Iris pigment epithelial cell (primary cell): ENCODE data around the gene P3H3.
A peak's percentile ranks its signal among the peaks of the same experiment; 100 is the strongest.
"Not testable (repeated sequence)": the region's sequence is repeated elsewhere in the genome, so short reads cannot be mapped to it uniquely, and the experiment has no call there.

Experiments used
- DNase-seq: peaks from one replicate; pipeline ENCODE4 v3.0.0-alpha.2; 2011; ENCODE audit warnings: low read depth

P3H3 gene

DNA sequence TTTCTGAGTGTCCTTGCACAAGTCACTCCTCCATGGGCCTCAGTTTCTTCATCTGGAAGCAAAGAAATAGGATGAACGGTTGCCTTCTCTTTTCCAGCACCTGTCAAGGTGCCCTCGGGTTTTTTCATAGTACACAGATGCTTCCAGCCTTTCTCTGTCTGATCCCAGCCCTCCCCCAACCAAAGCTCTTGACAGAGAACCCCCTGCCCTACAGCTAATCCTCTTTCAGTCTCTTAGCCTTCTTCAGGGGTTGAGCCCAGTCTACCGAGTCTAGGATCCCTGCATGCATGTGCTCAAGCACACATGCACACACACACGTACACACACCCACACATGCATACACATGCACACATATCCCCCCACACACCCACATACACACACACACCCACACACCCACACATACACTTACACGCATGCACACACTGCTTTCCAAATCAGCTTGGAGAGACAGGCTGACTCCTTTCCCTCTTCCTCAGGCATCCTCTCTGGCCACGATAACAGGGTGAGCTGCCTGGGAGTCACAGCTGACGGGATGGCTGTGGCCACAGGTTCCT lies 18.2 kb downstream of the P3H3 start:
- no peak for DNase-seq

DNA sequence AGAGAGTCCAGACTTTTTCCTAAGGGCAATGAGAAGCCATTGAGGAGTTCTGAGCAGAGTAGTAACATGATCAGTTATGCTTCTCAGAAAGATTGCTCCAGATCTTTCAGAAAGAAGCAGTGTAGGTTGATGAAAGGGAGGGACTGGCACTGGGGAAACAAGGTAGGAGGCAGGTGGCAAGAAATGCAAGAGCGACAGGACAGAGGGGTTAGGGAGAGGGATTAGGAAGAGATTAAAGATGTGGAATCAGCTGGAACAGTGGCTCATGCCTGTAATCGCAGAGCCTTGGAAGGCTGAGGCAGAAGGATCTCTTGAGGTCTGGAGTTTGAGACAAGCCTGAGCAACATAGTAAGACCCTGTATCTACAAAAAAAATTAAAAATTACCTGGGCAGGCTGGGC lies 19.5 kb downstream of the P3H3 start:
- DNase-seq = no peak

DNA sequence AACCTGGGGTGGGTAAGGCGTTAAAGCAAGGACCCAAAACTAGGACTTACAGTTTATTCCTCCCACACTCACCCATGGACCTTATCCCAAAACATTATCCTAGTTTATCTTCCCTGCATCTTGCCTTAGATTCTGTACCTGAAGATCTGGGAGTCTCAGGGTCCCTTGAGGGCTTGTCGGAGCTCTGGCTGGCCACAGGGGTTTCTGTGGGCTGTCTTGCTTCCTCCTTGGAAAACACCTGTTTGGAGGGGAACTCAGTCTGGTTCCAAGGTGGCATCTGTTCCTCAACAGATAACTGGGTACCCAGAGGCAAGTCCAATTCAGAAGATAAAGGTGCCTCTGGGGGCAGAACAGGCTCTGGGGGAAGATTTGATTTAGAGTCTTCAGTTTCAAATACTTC lies 21.2 kb downstream of the P3H3 start:
- no peak for DNase-seq

DNA sequence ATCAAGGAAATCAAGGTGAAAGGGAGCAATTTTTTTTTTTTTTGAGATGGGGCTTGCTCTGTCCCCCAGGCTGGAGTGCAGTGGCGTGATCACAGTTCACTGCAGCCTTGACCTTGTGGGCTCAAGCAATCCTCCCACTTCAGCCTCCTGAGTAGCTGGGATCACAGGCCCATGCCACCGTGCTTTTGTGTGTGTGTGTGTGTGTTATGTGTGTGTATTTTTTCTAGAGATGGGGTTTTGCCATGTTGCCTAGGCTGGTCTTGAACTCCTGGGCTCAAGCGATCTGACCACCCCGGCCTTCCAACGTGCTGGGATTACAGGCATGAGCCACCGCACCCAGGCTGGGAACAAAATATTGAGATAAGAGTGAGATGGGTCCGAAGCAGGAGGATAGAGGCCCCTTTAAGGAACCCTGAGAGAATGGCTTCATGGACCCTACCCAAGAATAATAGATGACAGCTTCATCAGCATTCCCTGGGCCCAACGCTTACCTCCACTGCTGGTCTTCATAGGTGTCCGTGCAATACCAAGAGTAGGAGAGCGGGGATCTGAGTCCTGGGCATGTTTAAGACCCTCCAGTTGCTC lies 21.9 kb downstream of the P3H3 start:
- no peak for DNase-seq

DNA sequence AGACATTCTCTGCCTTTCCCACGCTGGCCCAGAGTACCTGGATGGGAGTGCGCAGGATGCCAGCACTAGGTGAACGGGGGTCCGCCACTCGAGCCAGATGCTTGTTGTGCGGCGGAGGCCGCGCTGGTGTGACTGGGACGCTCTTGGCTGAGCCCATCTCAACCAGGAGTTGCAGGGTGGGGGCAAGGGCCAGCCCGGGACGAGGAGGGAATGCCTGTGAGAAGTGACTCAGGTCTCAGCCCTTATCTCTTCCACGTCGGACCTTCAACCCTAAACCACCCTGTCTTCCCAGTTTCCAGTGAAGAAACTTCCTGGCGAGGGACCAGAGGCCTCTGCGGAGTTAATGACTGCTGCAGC lies 22.6 kb downstream of the P3H3 start:
- DNase-seq = peak; percentile 41

DNA sequence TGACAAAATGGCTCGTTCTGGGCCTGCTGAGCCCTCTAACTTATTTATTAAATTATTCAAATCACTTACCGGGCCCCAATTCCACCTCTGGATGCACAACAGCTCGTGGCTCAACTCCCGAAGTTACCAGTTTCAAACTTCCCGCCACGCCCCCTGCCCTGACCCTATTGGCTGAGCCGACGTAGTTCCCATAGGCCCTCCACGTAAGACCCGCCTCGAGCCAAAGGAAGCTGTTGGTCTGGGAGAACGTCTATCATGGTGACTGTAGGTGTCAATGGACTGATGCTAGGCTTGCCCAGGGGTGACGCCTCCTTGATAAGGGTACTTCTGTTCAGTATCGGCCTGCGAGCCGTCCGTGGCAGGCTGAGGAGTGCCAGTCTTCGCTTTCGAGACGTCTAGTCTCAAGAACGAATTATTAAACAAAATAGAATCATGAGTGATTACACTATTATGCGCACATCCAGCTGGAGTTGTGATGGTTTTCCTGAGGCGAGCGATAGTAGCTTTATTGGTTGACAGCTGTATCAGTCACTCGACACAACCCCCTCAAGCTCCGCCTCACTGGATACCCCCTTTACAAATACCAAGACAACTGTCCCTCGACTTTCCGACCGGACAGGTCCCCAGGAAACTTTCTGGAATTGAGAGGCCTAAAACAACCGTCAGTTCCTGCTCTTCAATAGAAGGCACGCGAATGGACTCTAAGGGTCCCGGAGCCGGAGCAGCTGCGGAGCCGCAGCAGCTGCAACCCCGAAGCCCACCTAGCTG lies 23.1 kb downstream of the P3H3 start, which contains the start of gene CDCA3:
Gene CDCA3 (minus strand): TSS at position 134 of the 768 bp plus-strand sequence. CDS start 334 bp downstream, outside the sequence.
- peak; percentile 99 for DNase-seq

DNA sequence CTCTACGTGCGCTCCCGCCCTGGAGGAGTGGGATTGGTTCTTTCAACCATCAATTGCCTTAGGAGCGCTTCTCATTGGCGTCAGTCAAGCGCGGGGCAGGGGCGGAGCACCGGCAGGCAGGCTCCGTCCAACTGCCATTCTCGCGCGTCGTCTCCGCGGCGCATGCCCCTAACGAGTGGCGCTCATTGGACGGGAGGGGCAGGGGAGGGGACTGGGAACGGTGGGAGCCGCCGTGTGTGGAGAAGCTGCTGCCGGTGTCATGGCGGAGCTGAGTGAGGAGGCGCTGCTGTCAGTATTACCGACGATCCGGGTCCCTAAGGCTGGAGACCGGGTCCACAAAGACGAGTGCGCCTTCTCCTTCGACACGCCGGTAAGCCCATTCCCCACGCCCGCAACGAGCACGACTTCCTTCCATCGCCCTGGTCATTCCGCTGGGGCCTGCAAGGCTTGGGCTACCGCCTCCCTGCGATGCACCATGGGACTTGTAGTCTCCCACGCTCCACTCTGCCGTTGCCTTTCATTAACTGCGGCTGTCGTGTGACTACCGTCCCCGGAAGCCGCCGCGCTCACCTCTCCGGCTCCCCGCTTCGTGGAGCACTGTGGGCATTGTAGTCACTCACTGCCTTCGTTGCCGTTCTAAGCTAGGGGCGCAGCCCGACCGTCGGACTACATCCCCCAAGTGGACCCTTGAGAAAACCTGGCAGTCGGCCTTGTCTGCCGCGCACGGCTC lies 23.9 kb downstream of the P3H3 start, which contains the start of gene USP5:
Gene USP5 (plus strand): TSS at position 230 of the 730 bp plus-strand sequence. CDS start 30 bp downstream, at position 260.
- peak; percentile 100 for DNase-seq

DNA sequence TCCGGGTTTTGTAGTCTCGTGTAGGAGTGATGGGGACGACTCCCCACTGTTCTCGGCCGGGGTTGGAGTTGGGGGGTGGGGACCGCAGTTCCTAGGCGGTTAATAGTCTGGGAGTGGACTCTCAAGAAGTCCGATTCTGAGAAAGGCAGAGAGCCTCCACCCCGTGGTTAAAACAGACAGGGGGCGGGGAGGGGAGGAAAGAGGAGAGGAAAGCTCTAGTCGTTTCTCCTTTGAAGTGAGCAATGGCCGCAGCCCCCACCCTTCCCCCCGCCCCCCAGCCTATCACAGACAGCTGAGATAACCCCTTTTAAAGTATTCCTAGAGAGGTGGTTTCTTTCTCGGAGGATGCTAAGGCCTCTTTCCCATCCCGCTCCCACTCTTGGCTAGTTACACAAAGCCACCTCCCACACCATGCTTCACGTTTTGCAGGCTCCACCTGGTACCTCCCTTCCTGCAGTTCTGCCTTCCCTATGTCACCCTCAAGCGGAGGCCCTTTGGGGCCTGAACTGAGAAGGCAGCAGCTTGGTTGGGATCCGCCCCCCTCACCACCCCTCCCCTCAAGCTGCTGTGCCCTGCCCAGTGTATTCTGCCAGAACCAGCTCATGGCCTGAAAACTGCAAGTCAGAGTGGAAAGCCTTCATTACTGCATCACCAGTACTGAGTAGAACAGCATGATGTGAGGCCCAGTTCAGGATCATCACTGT lies 24.6 kb downstream of the P3H3 start:
- peak; percentile 85 for DNase-seq

DNA sequence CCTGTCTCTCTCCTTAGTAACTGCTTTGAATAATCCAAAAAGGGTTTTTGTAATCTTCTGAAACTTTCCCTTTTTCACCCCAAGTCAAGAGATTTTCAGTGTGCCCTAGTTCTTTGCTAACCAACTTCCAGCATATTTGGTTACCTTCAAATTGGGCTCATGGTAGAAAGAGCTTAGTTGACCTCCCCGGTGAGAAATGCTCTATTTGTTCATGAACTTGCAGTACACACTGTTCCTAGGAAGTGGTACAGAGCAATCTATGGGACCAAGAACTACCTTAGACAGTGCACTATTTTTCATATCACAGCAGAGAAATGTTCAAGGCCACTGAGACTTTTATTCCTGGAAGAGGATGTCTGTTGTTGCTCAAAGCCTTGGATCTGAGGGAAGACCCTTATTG lies 25.4 kb downstream of the P3H3 start:
- DNase-seq = no peak

DNA sequence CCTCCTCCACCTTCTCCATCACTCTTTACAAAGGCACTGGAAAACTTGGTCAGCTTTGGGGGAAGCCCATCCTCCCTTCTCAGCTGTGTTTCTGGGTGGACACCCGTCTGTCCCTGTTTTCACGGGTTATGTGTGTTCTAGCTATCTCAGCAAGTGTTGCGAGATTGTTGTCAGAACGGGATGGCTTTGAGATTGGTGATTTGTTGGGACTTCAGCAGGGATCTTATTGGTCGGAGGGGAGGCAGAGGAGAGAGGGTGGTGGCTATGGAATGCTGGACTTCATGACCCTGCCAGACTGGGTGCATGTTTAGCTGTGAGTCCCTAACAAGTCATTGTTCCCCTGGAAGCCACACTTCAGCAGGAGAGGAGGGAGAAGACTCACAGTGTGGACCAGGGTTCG lies 25.8 kb downstream of the P3H3 start:
- no peak for DNase-seq

DNA sequence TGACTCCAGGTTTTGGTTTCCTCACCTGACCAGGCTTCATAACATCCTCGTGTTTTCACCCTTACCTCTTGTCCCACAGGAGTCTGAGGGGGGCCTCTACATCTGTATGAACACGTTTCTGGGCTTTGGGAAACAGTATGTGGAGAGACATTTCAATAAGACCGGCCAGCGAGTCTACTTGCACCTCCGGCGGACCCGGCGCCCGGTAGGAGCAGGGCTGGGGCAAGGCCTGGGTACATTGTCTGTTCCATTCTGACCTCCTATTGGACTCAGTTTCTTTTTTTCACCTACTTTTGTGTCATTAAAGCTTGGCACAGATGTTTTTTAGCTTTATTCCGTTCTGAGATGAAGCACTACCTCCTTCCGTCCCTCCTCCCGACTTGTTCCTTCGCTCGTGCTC lies 27.1 kb downstream of the P3H3 start:
- no peak for DNase-seq

DNA sequence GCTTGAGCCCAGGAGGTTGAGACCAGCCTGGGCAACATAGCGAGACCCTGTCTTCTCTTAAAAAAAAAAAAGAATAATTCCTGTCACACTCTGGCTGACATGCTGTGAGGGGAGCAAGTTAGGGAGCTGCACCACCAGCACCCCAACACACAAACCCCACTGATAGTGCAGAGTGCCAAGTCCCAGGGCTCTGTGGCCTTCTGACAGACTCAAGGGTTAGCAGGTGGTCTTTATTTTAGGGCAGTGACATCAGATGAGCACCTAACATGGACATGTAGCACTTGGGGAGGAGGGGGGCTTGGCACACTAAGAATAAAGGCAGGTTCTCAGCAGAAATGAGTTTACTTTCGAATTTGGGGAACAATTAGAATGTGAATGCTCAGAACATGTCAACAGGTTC lies 30.6 kb downstream of the P3H3 start:
- no peak for DNase-seq

DNA sequence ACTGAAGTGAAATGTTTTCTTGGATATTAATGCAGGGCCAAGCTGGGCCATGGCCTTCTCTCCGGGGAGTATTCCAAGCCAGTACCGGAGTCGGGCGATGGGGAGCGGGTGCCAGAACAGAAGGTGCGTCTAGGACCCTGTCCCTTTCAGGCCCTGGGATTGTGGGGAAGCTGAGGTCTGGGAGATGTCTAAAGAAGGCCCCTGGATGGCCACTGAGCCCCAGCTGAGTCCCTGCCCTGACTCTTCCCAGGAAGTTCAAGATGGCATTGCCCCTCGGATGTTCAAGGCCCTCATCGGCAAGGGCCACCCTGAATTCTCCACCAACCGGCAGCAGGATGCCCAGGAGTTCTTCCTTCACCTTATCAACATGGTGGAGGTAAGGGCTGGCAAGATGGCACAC lies 31.9 kb downstream of the P3H3 start:
- no peak for DNase-seq

DNA sequence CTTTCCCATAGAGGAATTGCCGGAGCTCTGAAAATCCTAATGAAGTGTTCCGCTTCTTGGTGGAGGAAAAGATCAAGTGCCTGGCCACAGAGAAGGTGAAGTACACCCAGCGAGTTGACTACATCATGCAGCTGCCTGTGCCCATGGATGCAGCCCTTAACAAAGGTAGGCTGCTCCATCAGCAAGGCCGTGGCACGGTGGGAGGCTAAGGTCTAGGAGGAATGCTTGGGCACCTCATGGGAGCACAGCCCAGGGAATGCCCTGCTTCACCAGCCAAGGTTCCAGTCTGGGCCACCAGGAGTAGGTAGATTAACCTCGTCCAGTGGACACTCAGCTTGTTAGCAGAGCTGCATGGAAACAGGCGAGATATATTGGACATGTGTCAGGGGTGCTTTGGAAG lies 32.7 kb downstream of the P3H3 start:
- no peak for DNase-seq

DNA sequence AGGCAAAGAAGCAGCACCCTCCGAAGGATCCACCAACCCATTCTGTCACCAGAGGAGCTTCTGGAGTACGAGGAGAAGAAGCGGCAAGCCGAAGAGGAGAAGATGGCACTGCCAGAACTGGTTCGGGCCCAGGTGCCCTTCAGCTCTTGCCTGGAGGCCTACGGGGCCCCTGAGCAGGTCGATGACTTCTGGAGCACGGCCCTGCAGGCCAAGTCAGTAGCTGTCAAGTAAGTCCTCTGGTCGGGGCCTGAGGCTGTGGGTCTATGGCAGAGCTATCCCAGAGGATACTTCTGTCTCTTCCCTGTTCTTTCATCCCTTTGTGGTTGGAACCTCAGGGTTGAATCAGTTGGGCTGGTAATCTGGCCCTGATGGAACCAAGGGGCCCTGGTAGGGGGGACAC lies 33.2 kb downstream of the P3H3 start:
- DNase-seq = no peak

DNA sequence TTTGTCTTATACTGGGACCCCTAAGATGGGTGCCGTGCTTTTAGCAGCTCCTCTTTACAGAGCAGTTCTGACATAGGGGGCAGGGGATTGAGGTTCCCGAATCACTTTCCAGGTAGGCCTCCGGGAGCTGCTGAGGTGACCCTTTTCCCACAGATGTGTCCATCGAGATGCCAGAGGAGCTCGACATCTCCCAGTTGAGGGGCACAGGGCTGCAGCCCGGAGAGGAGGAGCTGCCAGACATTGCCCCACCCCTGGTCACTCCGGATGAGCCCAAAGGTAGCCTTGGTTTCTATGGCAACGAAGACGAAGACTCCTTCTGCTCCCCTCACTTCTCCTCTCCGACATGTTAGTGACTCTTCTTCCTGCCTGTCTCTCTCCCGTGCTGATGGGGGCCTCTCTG lies 34.8 kb downstream of the P3H3 start:
- DNase-seq = no peak

DNA sequence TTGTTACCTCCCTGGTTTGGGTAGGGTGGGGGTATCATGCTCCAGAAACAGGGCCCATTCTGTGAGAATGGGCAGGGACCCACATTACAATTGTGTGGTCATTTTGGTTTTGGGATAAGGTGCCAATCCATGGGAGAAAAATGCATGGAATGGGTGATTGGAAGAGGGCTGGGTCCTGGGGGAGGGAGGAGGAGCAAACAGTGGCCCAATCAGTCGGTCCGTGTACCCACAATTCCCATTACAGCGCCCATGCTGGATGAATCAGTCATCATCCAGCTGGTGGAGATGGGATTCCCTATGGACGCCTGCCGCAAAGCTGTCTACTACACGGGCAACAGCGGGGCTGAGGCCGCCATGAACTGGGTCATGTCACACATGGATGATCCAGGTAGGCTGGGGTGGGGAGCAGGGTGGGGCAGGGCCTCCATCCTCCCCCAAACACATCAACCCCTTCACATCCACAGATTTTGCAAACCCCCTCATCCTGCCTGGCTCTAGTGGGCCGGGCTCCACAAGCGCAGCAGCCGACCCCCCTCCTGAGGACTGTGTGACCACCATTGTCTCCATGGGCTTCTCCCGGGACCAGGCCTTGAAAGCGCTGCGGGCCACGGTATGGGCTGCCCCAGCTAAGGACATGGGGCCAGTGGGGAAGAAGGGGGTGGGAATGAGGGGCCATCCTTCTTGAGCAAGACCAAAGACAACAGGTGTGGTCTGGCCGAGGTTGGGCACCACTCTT lies 35.5 kb downstream of the P3H3 start:
- DNase-seq = no peak

DNA sequence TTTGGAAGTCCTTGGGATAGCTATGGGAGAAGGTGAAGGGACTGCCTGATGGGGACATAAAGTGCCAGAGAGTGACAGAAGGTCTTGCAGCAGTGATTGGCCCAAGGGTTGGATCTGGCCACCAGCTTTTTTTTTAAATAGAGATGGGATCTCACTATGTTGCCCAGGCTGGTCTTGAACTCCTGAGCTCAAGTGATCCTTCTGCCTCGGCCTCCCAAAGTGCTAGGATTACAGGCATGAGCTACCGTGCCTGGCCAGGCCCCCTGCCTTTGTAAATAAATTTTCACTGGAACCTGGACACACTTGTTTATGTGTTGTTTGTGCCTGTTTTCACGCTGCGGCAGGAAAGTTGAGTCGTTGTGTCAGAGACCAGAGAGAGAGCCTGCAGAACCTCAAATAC lies 37.1 kb downstream of the P3H3 start:
- not testable (repeated sequence) for DNase-seq

DNA sequence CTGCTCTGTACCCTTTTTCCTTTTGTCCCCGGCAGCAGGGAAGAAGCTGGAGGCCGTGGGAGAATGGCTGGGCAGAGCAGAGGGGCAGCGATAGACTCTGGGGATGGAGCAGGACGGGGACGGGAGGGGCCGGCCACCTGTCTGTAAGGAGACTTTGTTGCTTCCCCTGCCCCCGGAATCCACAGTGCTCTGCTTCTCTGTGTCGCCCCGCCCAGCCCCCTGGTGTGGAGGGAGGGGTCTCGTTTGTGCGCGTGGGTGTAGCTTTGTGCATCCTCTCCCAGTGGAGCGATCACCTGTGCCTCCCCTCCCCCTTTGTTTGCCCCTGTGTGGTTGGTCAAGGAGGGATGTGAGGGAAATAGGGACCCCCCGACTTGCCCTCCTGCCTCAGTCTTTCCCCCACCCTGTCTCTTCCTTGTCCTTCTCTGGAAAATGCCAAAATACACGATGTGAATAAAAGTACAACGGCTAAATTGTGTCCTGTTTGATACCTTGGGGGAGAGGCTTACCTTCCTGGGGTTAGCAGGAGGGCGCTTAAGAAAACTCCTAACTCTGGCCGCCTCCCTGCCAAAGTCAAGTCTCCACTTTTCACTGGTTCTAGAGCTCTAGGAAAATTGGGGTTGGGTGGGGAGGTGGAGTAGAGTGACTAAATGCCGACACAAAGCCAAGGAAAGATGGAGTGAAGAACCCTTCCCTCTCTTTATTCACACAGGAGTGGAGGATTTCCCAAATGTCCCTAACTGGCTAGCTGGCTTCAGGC lies 38.1 kb downstream of the P3H3 start:
- DNase-seq = no peak

DNA sequence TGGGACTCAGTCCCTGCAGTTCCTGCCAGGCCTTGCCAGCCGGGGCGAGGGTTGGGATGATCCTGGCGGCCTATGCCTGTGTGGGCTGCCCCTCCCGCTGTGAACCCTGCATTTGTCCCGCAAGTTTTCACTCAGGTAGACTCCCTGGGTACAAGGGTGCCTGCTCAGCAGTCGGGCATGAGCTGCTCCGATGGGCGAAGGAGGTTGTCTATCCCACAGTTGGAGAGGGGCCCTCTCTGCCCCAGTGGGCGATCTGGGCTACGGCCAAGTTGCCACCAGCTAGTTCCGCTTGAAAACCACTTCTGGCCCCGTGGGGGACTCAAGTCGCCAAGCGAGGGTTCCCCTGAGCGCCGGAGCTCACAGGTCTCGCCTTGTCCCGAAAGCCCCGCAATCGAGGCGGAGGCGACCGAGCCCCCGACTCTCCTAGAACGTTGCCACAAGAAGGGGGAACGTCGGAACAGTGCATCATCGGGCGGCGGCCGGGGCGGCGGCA lies 38.8 kb downstream of the P3H3 start:
- no peak for DNase-seq
